ENCODE data around the gene DGCR2. TPM values are rescaled to one million over a fixed set of nuclear protein-coding genes. Genes with fewer than 3 reads are reported as not detected.

DGCR2 gene
- total RNA-seq, 1 donor from 2014 or later, result 35.2 TPM

DNA sequence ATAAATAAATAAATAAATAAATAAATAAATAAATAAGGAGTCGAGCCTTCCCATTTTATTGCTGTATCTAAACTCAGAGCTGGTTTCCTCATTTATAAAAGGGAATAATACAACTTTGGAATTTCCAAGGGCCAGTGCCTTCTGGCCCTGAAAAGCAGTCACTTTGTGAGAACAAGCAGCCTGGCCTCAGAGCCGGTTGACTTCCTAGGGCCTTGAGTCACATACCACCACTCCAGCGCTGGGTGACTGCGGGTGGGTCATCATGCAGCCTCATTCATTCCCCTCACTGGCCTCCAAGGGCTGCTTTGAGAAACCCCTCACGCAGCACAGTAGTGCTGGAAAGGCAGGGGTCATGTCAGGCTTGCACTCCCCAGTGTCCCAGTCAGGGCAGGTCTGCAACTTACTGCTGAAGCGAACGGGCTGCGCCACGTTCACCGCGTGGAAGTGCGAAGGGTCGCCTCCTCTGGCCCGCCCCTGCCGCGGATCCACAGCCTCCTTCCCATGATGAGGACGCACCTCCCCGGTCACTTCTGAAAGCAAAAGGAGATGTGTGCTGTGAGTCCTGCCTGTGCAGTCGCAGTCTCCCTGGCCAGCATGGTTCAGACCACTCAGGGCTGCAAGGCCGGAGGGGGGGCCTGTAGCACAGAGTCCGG lies 54.4 kb downstream of the DGCR2 start:
- no peak for DNase-seq (ENCODE audit: low spot score)

DNA sequence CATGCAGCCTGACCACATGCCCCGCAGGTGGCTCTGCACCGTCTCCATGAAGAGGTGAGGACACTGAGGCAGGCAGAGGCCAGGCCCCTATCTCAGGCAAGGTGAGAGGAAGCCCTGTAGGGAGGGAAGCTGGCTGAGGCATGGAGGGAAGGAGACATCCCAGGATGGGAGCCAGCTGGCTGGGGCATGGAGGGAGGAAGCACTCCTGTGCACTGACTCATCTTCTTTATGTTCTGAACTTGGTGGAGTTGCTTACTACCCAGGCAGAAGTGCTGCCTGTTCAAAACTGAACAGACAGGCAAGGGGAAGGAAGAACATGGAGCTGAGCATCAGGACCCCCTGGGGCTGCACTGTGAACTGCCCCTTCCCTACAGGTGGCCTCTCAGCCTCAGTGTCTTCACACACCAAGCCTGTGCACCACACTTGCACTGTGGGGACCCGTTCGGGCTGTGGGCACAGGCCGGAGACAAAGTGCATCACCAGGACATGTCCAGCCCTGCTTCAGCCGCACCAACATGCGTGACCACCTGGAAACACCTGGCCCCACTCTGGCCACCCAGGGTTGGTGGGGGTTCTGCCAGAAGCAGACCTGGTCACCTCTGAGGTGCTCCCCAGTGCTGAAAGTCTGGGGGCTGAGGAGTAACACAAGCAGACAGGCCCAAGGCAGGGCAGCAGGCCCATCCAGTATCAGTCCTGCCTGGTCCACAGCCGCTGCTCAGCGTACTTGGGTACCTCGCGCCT lies 55.5 kb downstream of the DGCR2 start:
- intact Hi-C loops (cut with DNase I), result loop anchor here (10.0 kb wide), 1 partner anchor 92 kb away; no protein-coding TSS in a partner anchor
- DNase-seq (ENCODE audit: low spot score), result peak; percentile 67

More for the DNA sequence above, 54.4 kb downstream of the DGCR2 start:
- intact Hi-C loops (cut with DNase I), result loop anchor here (10.0 kb wide), 1 partner anchor 93 kb away; no protein-coding TSS in a partner anchor

DNA sequence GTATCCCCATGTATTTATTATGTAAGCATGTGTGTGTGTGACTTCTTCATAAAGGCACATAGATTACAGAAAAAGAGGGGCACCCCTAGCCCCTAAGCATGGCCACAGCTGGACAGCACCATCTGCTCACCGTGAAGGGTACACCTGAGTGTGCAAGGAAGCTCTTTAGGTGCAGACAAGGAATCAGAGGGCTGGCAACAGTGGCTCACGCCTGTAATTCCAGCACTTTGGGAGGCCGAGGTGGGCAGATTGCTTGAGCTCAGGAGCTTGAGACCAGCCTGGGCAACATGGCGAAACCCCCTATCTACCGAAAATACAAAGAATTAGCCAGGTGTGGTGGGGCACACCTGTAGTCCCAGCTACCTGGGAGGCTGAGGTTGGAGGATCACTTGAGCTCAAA lies 56.3 kb downstream of the DGCR2 start:
- peak; percentile 33 for DNase-seq (ENCODE audit: low spot score)
- intact Hi-C loops (cut with DNase I), result loop anchor here (10.0 kb wide), 1 partner anchor 91 kb away; no protein-coding TSS in a partner anchor

DNA sequence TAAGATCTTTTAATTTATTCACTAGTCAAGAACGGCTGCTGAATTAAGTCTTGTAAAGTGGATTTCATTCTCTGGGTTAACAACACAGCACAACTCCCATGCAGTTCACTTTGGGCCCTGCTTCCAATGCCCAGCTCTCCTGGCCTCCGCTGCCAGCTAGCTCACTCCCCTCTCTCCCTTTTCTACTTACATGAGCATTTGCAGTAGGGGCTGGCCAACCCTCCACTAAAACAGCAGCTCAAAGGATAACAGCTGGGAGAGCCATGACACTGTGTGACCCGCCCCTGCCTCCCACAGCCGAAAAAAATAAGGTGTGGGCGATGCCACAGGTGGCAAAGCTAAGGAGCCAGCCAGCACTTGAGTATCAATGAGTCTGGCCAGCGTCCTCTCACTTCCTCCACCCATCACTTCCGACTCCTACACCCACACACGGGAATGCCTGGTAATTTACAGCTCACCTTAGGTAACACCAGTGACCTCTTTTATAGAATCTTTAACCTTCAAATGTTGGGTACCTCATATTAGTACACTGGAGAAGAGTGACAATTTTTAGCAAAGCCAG lies 56.8 kb downstream of the DGCR2 start:
- intact Hi-C loops (cut with DNase I), result loop anchor here (10.0 kb wide), 1 partner anchor 91 kb away; no protein-coding TSS in a partner anchor
- DNase-seq (ENCODE audit: low spot score), result peak; percentile 61

DNA sequence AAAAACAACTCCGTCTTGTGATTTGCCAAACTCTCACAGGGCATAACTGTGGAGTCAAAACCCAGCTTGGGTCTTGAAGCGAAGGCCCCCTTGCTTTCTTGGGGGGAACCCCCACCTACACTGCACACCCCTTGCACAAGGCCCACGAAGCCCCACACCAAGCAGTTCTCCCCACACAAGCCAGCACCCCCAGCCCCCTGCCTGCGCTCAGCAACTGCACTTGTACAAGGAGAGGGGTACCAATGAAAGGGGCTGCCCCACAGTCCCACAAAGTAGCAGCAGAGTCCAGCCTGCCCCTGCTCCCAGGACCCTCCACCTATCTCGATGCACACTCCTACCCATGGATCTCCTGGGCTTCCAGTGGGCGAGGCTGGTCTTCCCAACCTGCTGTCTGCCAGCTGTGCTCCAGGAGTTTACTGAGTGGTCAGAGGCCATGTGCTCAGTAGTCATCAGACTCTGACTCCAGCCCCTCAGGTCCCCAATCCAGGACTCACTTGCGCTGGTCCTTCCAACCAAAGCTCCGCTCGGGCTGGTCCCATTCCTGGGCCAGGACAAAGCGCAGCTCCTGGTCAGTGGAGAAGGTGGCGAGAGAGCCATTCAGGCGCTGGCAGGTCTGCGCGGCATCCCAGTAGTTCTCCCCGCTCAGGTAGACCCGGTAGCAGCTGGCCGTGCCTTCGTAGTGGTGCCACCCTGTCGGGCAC lies 57.7 kb downstream of the DGCR2 start:
- DNase-seq (ENCODE audit: low spot score), result peak; percentile 39
- intact Hi-C loops (cut with DNase I), result loop anchor here (10.0 kb wide), 1 partner anchor 90 kb away; no protein-coding TSS in a partner anchor

DNA sequence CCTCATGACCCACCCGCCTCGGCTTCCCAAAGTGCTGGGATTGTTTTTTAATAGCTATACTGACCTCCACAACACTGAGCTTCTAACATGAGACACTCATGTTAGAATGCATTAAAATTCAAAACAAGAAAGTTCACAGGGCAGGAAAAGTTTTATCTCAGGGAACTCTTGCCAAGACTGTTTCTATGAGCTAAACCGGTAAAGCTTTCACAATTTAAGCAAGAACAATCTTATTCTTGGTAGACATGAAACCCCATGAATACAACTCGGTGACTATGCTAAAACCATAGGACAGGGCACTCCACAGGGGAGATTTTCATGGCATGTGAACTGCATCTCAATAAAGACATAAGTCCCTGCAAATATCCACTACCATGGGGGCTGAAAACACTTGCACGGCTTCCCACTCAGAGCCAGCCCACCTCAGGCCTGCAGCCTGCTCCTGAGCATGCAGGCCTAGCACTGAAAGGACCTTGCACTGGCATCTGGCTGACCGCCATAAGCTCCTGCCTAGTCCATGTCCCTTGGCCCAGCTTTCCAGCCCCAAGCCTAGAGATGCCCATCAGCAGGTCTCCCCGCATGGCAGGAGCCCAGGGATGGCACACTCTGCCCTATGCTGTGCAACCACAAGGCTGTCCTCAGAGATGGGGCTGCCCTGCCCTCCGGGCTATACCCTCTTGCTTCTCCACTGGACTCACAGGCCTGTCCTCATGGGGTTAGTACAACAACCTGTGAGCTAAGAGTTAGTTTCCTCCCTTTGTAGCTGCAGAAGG lies 58.4 kb downstream of the DGCR2 start:
- intact Hi-C loops (cut with DNase I), result loop anchor here (10.0 kb wide), 1 partner anchor 89 kb away; no protein-coding TSS in a partner anchor

DNA sequence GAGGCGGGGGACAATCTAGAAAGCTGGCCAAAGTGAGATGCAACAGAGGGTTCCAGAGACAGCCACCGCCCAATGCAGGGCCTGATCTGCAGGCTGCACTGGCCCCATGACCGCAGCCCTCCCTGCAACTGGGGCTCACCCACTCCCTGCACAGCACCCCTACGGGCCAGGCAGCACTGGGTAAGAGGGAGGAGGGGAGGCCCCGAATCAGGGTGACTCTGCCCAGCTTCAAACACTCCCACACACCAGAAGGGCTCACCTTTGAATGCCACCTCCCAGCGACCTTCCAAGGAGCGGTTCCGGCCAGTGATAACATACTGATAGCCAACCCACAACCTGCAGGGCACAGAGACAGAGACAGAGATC lies 59.3 kb downstream of the DGCR2 start:
- DNase-seq (ENCODE audit: low spot score), result peak; percentile 6
- intact Hi-C loops (cut with DNase I), result loop anchor here (10.0 kb wide), 1 partner anchor 88 kb away; no protein-coding TSS in a partner anchor

More for the DNA sequence above, 58.4 kb downstream of the DGCR2 start:
- peak; percentile 71 for DNase-seq (ENCODE audit: low spot score)

DNA sequence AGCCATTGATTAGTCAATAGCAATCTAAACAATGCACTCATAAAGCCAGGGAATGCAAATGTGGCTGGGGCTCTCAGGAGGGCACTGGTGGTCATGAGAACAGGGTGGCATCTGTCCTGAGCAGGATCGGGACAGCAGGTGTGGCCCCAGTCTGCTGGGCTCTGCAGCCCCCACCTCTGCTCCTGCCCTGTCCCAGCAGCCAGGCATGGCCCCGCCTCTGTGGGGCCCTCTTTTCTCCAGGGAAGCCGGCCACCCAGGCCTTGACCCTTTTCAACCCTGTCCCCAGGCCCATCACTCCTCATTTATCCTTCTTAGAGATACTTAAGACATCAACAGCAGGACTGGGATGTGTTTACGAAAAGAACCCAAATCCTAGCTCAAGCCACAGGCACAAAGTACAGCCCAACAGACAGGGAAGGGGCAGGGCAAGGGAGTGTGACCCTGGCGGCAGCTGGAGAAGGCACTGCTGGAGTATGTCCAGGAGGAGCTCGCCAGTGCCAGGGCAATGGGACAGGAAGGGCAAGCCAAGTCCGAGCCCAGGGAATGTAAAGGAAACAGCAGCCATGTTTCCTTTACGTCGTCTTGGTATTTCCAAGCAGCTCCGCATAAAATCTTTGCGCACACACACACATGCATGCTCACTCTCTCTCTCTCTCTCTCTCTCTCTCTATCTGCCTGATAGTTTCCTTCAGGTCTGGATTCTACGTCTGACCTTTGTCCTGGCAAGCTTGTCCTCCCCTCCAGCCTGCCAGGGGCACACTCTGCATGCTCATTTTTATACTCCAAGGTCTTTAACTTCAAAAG lies 59.9 kb downstream of the DGCR2 start:
- intact Hi-C loops (cut with DNase I), result loop anchor here (10.0 kb wide), 1 partner anchor 88 kb away; no protein-coding TSS in a partner anchor
- peak; percentile 12 for DNase-seq (ENCODE audit: low spot score)

DNA sequence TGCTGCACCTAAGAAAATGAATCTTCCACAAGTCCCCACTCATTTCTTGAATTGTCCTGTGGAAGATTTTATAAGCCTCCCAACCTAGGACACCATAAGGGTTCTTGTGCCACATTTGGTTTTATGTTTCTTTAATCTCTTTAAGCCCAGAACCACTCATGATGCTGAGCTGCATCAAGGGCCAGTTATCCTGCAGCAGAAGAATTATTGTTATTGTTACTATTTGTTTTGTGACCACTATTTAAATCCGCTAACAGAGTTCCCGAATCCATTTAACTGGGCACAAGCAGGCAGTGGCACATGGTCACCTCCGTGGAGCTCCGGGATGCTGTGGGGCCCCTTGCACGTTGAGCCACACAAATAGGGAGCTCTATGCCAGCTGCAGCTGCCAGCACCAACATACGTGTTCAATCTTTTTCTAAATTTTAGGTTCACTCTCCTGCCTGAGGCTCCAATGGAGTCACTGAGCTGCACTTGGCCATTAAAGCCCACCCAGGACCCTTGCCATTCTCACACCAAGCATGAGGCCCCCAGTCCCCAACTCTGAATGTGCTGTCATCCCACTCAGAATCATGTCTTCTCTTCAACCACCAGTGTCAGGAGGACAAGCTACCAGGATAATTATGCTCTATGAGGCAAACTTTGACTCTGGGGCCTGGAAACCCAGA lies 60.6 kb downstream of the DGCR2 start:
- intact Hi-C loops (cut with DNase I), result loop anchor here (10.0 kb wide), 1 partner anchor 87 kb away; no protein-coding TSS in a partner anchor
- DNase-seq (ENCODE audit: low spot score), result no peak

DNA sequence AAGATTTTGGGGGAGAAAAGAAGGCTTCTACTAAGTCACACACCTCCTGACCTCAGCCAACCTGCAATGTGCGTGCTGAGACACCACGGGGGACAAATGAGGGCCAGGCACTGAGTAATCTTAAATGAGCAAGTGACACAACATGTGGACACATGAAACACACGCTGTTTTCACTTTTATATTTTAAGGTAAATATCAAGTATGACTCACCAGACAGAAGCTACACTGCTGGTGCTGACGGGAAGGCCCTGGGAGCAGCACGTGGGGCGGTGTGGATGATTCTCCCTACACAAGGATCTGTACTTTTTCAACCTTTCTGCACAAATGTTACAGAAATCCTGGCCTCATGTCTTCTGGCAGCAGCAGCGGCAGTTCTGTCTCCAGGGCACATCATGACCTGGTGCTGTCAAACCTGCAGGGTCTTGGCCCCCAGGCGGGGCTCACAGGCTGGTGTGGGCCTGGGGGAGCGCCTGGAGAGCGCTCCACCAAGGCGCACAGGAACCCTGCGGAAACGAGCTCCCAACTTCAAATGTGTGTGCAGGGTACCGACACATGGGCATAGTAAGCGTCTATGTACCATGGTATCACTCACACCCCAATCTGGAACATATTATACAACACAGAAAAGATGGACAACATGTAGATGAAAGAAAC lies 61.7 kb downstream of the DGCR2 start:
- no peak for DNase-seq (ENCODE audit: low spot score)
- intact Hi-C loops (cut with DNase I), result loop anchor here (10.0 kb wide), 1 partner anchor 86 kb away; no protein-coding TSS in a partner anchor

DNA sequence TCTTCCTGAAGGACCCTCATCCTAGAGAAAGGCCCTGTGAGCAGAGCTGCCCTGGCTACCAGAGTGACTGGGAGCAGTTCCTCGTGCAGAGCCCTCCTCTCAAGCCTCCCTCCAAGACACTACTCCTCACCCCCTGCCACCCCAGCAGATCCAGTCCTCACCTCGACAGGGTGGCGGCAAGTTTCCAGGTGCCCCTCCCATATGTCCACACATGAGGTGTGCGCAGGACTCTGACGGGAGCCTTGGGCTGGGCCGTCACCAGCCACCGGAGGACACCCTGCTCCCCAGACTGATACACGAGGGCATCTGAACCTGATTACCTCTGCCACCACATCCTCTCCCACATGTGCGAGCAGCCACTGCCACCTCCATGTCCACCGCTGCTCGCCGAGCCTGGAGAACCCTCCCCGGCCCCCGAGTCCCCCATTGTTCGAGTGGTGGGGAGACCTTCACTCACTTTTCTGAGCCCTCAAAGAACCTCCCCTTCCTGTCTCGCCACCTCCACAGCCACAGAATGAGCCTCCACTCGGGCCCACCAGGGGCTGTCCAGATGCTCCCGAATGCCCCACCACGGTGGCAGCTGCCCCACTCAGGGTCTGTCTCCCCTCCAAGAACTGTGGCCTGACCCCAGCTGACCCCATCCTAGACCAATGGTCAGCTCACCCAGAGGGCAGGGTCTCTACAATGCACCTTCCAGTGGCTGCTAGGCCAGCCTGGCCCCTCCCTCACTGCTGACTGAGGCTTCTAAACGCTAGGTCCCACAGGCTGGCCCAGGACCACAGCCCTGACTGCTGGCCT lies 62.5 kb downstream of the DGCR2 start:
- intact Hi-C loops (cut with DNase I), result loop anchor here (10.0 kb wide), 1 partner anchor 85 kb away; no protein-coding TSS in a partner anchor
- no peak for DNase-seq (ENCODE audit: low spot score)

DNA sequence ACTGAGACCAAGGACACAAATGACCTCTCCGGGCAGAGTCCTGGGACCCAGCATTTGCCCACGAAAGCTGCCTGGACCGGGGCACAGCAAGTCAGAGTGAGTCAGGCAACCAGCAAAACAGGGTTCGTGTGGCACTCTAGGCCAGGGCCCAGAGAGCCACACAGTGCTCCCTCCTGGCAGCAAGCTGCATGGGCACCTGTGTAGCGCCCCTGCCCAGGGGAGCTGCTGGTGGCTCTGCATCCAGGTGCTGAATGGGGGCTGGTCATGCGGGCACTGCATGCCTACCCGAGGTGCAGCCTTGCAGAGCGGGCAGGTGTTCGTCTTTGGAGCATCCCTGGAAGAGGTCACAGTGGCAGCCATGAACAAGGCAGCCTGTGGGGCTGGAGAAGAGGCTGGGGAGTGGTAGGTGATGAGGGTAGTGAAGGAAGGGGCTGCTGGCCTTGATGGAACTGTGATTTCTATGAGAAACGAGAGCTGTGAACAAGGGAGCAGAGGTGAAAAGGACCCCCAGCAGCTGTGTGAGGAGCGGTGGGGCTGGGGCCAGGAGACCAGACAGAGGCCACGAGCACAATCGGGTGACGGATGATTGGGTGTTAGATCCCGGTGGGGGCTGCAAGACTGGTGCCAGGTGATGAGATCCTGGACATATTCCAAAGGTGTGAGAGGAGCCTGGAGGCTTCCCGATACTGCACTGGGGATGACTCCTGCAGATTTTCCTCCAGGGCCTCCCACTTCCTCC lies 63.3 kb downstream of the DGCR2 start:
- intact Hi-C loops (cut with DNase I), result no loop called here
- no peak for DNase-seq (ENCODE audit: low spot score)

DNA sequence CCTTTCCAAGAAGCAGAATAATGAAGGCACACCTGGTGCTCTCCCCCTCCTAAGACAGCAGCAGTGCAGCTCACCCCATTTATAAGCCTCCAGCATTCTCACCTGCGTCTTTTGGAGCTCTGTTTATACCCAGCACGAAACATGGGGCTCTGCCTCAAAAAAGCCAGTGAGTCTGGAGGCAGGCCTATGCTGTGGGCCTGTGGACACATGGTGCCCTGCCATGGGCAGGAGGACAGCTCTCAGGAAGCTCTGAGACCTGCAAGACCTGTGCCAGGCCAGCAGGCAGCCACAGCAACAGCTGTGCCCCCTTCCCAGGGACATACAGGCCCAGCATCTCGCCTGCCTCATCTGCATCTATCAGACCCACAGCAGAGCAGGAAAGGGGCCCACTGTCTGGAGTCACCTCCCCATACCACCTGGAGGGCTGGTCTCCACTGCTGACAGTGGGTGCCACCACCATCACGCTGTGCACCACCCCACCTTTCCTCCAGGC lies 64.2 kb downstream of the DGCR2 start:
- intact Hi-C loops (cut with DNase I), result no loop called here
- no peak for DNase-seq (ENCODE audit: low spot score)

DNA sequence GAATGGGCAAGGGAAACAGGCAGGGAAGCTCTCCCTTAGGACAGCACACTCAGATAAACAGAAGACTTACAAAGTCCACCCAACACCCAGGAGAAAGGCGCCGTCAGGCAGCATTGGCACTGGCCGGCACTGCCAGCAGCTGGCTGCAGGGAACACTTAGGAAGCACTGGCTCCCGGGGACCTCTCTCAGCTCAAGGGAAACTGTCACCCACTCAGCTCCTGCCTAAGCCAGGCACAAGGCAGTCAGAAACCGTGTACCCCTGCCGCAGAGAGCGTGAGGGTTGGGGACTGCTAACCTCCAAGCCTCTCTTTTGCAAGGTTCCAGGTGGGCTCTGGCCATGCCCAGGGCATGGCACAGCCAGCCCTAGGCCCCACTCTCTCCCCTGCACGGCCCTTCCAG lies 64.7 kb downstream of the DGCR2 start:
- no peak for DNase-seq (ENCODE audit: low spot score)
- intact Hi-C loops (cut with DNase I), result no loop called here

DNA sequence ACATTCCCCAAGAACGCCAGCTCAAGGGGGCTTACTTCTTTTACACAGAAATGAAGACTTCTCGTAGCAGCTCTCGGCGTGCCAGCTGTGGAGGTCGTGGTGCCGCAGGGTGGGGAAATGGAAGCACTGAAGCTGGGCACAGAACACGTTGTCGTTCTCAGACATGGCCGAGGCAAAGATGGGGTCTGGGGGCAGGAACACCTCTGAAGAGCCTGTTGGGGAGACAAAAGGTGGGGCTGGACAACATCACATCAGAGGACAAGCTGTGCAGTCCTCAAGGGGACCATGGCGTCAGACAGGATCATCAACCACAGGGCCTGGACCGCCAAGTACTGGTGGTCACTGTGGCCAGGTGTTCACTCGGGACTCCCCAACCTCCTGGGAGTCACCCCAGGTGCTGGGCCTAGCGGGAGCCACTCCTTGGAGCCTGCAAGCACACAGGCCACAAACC lies 65.2 kb downstream of the DGCR2 start:
- intact Hi-C loops (cut with DNase I), result no loop called here
- no peak for DNase-seq (ENCODE audit: low spot score)
